Fibroblast of skin of abdomen (primary cell): Measurements from ENCODE around the gene ANO4.
A peak's percentile ranks its signal among the peaks of the same experiment; 100 is the strongest.
"Not testable (repeated sequence)": the region's sequence is repeated elsewhere in the genome, so short reads cannot be mapped to it uniquely, and the experiment has no call there.

ENCODE experiments used
- DNase-seq: peaks from one replicate; pipeline ENCODE4 v3.0.0-alpha.2; 2013

The ANO4 gene

GRCh38 chr12:100875156-100875555 lies 80.6 kb downstream of the ANO4 start:
- DNase-seq, result no peak

- DNase-seq, result no peak
These were observed 81.2 kb downstream of the ANO4 start for GRCh38 chr12:100875771-100876170.

DNA sequence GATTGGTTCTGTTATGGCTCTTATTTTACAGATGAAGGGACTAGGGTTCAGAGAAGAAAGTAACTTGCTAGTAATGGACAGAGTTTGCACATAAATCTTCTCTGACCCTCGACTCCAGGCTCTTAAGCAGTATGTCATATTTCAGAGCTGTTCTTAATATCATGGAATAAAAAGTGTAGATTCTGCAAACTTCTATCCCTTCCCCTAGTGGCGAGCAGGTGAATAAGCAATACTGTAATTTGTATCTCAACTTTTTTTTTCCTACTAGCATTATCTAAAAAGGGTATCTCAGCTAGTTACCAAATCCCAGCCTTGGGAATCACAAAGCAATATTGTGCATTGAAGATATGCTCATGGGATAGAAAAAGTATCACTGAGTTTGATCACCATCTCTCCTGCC lies 83.2 kb downstream of the ANO4 start:
- DNase-seq, result no peak

- DNase-seq, result no peak
These were observed 100.6 kb downstream of the ANO4 start for GRCh38 chr12:100895192-100895591.

DNA sequence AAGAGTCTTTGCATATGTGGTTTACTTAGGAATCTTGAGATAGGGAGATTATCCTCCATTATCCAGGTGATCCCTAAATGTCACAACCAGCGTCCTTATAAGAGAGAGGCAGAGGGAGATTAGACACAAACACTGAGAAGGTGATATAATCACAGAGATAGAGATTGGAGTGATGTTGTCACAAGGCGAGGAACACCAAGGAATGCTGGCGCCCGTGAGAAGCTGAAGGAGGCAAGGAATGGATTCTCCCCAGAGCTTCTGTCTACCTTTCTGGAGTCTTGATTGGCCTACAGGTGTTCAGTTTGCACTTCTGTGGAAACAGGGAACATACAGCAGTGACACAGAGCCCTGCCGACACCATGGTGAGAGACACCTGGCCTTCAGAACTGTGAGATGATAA lies 101.6 kb downstream of the ANO4 start:
- DNase-seq, result no peak

DNA sequence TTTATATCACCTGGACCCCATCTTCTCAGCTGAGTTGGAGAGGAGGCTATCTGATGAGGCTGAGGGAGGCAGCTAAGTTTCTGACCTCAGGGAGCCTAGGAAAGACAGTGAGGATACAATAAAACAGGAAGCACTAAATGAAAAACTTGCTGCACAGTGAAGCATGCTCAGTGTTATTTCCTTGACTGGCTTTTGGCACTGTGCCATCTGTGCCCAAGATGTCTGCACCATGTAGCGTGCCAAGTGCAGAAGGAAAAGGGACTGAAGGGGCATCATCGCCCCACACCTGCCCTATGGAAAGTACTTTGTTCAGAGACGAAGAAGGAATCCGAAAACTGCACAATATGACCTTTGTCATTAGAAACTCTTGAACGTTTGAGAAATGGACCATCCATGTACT lies 102.7 kb downstream of the ANO4 start:
- no peak for DNase-seq

DNA sequence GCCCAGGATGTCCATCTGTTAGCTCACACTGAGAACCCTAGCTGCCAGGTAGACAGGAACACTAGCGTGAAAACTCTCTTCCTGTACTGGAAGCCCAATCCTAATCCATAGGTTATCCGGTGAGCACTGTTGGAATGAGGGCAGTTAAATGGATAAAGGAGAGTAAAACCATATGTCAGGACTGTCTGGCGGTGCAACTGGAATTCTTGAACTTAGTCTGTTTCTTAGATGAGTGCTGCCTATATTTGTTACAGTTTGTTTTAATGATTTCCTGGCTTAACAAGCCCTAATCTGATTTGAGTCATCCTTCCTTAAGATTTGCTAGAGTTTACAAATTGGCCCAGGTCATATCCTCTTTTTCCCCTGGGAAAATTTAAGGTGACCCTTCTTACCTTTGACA lies 104.7 kb downstream of the ANO4 start:
- DNase-seq, result no peak

- DNase-seq, result no peak
These were observed 106.2 kb downstream of the ANO4 start for GRCh38 chr12:100900808-100901207.

GRCh38 chr12:100901266-100901665 lies 106.7 kb downstream of the ANO4 start:
- no peak for DNase-seq

DNA sequence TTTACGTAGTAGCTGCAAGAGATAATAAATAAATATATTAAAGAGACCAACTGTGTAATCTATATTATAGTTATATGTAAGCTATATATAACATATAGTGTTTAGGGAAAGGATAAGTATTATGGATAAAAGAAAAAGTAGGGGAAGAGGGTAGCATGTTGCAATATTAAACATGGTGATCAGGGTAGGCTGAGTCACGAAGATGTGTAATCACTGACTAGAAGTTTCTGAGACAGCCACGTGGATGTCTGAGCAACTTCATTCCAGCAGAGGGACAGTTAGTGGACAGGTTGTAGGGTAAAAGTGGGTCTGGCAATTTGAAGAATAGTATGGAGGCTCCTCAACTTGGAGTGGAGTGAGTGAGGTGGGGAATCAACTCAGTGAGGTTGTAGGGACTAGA lies 109.7 kb downstream of the ANO4 start:
- DNase-seq, result no peak

DNA sequence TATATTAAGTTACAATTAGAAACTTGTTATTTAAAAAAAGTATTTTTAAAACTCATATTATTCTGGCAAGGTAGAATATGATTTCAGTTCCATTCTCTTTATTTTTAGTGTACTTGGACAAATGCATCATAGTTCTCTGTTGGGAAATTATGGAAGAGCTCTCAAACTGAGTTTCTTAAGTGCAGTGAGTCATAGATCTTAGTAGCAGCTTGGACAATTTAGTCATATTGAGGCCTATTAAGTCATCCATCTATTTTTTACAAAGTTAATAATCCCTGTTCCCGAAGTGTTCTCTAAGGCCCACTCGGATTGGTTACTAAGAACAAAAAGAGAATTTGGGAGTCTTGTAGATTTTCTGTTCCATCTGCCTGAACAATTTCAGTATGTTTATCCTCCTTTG lies 113.9 kb downstream of the ANO4 start:
- DNase-seq, result peak; percentile 25

DNA sequence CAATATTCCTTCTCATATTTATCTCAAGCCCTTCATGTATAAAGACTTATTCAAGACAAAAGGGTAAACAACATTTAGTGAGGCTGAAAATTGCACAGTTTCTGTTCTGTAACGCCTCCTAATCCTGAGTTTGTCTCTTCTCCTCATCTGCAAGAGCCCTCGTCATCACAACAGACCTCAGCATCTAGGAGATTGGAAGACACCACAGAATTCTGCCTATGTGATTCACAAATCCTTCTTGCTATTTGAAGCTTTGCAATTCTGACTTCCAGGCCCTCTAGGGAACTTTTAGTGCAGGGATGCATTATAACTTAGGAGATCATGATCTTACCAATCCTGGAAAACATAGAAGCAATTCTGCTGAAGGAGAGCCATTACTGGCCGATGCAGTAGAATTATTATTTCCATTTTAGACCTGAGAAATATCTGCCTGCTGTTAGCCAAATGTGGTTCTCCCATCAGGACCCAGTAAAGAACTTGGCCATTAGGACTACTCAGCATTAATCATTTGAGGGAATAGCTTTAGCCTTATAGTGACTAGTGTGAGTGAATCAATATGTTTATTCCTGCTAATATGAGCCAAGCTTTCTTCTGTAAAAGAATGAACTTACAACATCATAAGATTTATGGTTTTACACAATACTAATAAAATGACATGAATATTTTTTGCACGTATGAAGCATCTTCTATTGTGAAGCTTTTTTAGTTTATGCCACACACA lies 119.5 kb downstream of the ANO4 start:
- DNase-seq, result peak; percentile 9

- DNase-seq, result no peak
These were observed 124.5 kb downstream of the ANO4 start for GRCh38 chr12:100919116-100919515.

- no peak for DNase-seq
These were observed 125.9 kb downstream of the ANO4 start for GRCh38 chr12:100920493-100920892.

DNA sequence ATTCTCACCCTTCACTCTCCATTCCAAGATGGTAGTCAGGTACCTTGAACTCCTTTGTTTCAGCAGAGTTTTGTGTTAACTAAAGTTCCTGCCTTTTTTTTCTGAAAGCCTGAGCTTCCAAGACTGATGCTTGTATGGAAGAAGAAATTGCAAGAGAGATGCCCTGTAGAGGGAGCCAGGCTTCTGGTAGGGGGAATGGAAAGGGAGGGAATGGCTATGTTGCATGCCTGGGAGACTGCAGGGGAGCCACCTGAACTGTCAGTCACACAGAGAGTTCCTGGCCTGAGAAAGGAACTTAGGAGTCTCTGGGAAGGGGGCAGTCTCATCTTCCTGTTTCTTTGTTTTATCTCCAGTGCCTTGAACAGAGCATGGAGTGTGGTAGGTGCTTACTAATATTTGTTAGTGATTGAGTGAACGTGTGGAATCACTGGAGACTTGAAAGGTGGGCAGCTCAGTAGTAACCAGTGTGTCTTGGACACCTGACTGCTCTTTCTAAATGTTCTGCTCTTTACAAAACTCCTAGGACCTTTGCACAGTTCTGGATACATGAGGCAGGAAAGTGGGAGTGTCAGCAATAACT lies 132.2 kb downstream of the ANO4 start:
- DNase-seq, result peak; percentile 8

- DNase-seq, result peak; percentile 34
These were observed 133.2 kb downstream of the ANO4 start for GRCh38 chr12:100927826-100928225.

- no peak for DNase-seq
These were observed 138.0 kb downstream of the ANO4 start for GRCh38 chr12:100932571-100932970.

- not testable (repeated sequence) for DNase-seq
These were observed 139.0 kb downstream of the ANO4 start for GRCh38 chr12:100933531-100933930.

GRCh38 chr12:100935929-100936328 lies 141.4 kb downstream of the ANO4 start:
- DNase-seq, result no peak

DNA sequence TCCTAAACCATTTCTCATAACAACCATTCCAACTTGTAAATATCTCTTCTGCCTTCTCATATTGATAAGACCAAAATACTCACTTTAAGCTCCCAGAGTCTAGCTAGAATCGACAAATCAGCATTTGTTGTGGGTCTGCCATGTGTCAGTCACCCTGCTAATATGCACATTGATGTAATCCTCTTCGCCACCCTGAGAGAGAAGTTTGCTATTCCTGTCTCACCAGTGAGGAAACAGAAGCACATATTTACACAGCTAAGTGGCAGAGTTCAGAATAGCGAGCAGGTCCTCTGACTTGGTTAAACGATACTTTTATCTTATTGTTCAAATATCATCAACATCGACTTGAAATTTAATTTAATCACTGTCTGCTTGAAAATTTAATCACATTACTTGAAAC lies 142.1 kb downstream of the ANO4 start:
- DNase-seq, result no peak

DNA sequence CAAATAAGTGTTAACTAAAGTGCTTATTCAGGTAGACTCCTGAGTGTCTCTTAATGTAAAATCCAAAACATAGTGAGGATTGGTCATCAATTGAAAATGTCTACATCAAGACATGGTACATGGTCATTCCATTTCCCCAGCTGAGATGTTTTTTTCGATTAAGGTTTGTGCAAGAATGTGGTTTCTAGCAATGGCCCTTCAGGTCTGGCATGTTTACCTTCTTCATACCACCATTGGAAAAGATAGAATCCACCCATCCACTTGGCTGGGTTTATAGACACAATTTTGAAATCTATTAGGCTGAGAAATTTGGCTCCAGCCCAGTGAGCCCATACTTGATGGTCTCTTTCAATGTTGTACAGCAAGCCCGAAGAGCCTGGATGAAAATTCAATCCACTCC lies 145.9 kb downstream of the ANO4 start:
- DNase-seq, result no peak

- no peak for DNase-seq
These were observed 148.6 kb downstream of the ANO4 start for GRCh38 chr12:100942984-100943749.

GRCh38 chr12:100951756-100952155 lies 157.2 kb downstream of the ANO4 start:
- no peak for DNase-seq

GRCh38 chr12:100953217-100953616 lies 158.6 kb downstream of the ANO4 start:
- DNase-seq, result no peak
